ENCODE measurements around the gene RNFT2.
A peak's percentile ranks its signal among the peaks of the same experiment; 100 is the strongest.
"Not testable (repeated sequence)": the region's sequence is repeated elsewhere in the genome, so short reads cannot be mapped to it uniquely, and the experiment has no call there.

RNFT2 gene

DNA sequence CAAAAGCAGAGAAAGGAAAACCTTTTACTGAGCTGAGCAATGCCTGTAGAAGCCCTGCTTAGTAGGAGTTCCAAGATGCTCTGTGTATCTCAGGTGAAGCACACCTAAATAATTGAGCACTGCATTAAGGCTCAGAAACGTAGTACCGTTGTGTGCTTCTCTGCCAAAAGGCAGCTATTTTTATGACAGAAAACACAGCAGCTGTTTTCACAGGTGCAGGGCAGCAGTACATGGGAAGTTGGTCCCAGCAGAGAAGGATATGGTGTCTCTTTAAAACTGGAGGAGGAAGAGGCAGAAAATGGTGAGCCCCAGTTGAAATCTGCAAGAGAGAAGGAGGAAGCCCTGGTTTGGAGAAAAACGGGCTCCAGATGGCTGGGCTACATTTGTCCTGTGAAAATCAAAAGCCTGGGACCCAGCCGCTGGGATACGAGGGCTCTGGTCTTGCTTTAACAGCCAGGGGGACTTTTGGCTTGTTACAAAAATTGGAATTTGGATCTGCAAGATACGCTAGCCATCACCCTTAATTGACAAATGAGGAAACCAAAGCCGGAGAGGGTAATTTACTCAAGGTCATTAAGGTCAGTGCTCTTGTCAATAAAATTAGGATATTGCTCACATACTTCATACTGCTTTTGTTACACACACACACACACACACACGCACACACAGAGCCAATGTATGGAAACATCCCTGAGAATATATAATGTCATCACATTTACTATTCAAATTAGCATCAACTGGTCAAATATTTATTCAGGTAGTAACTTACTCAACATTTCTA is 27.6 kb upstream of the RNFT2 start:
- no peak for DNase-seq

DNA sequence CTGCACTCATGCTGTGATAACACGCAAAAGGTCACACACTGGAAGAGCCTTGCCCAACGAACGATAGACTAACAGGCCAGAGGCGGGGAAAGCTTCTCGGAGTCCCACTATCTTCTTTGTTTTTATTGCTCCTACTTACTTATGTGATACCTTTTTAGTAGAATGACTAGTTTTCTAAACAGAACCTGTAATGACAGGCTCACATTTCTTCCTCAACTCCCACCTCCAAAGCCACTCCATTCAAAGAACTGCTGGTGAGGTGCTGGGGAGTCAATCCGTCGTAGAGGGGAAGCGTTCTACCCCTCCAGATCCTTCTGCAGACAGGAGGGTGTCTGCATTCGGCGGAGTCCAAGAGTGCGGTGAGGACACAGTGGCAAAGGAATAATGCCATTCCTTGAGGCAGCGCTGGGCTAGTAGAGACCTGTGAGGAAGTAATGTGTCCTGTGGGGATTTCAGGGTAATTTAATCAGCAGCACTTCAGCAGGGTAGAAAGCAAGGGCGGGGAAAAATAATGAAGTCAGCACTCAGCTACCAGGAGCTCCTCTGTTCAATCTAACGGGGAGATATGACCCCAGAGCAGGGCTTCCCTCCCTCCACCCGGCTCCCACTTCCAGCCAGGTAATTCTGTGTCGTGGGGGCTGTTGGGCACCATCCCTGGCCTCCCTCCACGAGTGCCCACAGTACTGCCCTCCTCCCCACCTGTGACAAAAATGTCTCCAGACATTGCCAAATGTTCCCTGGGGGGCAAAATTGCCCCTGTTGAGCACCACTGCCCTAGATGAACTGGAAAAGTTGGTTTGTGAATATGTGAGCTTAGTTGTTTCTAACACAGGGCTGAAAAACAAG is 25.4 kb upstream of the RNFT2 start:
- no peak for DNase-seq

DNA sequence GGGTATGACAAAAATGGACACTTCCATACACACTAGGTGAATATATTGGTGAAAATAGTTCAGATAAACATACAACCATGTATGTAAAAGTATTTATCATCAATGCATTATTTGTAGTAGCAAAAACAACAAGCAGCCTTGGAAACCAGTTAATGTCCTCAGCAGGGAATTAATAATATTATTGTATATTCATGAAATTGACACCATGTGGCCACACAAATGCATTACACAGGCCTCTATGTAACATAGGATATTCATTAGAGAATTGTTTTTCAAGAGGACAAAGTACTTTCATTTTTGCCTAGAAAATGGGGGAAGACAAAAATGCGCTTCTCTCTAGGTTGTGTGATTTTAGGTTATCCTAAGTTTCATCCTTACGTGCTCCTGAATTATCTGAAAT is 24.6 kb upstream of the RNFT2 start:
- DNase-seq: no peak

DNA sequence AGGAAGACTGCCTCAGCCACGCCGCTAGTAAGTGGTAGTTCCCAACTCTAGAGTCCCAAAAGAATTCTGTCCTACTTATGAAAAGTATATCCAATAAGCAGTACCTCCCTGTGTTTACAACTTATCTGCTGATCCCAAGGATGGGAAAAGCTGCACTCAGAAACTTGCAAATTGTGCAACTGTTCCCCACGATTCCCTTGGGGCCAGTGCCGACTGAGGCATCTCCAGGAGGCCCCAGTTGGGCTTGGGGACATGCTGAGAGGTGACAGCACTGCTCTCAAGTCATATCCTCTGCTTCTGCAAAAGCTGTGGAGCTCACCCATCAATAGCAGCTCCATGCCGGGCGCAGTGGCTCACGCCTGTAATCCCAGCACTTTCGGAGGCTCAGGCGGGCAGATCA is 23.9 kb upstream of the RNFT2 start:
- DNase-seq: no peak

DNA sequence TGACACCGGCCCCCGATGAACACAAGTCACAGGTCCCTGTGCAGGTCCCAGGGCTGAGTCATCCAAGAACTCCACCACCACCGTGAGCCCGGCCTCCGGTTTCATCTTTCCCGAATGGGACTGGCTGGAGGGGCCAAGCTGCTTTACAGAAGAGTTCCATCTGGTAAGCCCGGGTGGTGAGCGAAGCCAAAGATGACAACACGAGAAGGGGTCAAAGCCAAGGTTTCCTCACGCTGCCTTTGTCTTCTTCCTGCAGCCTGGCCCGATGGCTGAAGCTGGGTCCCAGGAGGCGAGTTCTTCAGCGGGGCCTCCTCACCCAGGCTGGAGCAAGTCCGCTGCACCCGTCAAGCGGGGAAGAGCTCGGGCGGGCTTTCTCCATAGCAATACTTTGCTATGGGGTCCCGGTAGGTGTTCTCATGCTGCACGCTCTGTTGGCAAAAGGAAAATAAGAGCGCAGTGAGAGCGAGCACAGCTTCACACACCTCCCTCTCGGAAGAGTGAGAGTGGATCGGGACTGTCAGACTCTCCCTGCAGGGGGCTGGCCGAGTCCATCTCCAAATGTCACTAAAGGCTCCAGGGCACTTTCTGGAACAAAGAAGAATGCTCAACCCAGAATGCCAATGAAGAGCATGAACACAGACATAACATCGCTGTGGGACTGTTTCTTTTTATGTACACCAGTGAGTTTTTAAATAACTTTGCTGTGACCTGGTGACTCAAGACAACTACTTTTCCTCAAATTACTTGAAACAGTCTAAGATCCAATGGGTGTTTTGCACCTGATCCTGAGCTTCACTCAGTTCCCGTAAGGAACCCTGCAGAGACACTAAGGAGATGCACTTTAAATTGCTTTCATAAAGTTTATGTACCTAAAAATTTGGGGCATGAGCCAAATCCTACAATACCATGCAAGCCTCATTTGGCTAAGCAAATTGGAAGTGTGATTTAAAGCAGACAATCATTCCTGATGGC is 20.4 kb upstream of the RNFT2 start:
- DNase-seq: no peak

DNA sequence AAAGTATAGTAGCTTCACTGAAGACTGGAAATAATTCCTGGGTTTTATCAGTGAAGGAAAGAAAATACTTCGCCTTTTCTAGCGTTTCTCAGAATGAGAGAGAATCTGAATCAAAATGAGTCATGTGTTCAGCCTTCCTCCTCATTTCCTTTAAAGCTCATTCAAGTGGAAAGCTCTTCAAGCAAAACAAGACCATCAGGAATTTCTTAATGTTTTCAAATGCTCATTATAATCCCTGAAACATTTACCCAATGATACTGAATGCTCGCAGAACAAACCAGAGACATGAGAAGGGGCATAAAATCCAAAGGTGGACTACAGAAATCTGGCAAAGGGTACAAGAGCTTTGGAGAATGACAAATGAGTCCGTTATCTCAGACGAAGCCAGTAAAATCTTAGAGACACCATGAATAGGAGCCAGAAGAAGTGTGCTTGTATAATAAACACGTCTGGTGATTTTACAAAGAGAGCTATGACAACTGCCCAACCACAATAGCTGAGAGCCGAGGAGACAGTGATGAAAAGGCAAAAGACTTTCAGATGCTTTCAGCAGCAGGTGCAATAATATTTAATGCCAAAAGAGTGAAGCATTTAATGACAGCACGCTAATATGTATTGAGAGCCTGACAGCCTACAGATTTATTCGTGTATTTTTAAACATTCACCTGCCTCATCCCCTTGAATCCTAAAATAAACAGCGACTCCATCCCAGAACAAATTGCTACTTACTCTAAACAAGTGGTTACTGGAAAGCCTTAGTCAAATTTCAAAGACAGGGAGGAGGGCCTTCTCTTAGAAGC is 19.3 kb upstream of the RNFT2 start:
- DNase-seq: no peak

DNA sequence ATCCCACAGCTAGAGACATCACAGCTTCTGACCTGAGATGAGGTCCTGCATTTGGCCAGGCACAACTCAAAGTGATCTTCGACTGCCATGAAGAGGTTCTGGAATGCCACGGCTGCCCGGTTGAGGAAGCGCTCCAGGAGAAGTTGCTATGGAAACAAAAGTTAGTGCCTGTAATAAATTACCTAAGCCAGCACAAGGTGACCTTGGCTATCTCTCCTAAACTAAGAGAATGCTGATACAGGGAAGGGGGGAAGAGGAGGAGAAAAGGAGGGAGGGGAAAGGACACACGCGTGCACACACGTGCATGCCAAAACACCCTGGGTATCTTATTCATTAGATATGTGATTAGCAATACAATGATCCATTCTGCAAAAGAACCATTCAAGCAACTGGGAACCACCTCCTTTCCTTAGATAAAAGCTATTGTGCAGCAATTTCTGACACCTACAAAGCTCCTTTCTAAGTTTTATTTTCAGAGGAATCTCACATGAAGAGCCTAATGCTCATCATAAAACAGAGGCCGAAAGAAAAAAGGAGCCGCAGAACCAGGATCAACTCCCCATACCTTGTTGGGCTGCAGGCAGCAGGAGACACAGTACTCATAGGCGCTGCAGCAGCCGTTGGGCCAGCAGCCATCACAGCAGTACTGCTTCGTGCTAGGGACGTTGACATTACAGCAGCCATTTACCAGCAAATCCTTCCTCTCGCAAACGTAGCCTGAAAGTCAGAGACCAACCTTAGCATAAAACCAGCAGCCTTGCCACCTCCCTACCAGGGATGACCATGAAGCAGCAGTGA is 18.2 kb upstream of the RNFT2 start:
- DNase-seq: no peak

DNA sequence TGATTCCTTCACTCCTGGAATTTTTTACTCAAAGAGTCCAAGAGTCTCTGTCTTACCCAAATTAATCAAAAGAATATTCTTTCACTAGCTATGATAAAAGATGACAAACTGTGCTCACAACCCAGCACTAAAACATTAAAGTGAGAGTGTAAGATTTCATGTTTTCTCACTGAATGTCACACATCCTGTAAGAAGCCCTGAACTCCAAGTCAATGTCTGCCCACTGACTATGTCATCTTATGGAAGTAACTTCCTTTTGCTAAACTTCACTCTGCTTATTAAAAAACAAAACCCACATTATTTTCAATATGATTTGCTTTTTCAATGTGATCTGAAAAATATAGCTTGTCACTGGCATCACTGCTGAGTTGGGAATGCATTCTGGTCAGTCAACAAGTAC is 15.9 kb upstream of the RNFT2 start:
- no peak for DNase-seq

DNA sequence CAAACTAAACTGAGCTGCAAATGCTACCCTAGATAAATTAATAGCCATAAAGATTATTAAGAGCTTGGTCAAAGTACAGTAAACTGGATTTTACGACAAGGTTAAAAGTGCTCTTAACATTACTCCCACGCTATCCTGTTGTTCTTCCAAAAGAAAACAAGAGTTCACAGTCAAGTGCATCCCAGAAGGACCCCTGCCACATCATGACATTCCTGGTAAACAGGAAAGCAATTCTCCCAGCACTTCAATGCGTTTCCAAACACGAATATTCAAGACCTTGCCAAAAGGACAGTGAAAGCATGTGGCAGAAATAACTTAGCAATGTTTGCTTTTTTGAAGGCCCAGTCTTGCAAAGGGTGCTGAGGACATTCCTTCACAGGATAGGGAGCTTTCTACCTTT is 11.4 kb upstream of the RNFT2 start:
- DNase-seq: no peak

DNA sequence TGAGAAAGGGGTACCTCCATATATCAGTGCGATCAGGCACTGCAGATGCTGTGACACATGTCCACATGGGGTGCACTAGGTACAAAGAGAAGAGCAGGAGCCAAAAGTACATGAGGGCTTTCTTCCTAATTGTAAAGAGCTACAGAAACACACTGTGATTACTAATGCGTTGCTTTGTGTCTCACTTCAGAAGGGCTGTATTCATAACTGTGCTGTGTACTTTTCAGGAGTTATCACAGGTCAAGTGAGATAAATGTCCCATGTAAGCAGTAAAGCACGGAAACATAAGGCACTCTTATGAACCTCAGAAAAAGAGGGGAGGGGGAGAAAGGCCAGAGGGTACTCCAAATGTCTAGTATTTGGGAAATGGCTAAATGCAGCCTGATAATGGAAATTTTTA is 10.9 kb upstream of the RNFT2 start:
- no peak for DNase-seq

DNA sequence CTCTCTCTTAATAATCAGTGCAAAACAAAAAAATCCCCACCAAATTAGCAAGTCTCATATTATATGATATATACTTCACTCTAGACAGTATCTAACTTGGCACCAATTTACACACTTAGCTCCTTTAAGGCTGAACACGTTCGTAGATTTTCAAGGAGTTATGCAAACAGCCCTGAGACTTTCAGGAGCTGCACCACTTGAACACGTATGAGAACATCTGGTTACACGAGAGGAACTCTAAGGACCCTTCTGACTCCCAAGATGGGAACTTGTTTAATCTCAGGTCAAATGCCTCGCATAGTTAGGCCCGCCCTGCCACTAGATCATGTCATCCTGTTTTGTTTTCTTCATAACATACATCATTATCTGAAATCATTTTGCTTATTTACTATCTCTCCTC is 10.2 kb upstream of the RNFT2 start:
- DNase-seq: no peak

DNA sequence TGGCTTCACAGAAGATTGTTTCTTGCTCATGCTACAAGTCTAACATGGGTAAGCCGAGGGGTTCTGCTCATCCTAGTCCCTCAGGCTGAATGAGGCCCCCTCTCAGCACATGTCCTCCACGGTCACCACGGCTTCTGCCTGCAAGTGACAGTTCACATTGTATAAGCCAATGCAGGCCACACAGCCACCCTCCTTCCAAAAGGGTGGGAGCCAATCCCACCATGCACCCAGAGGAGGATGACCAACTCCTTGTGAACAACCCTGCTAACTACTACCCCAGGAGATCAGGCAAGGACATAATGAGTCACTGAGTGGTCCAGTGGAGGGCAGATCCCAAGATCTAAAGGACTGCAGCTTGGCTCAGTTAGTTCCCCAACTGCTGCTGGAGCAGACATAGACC is 6.3 kb upstream of the RNFT2 start:
- no peak for DNase-seq

DNA sequence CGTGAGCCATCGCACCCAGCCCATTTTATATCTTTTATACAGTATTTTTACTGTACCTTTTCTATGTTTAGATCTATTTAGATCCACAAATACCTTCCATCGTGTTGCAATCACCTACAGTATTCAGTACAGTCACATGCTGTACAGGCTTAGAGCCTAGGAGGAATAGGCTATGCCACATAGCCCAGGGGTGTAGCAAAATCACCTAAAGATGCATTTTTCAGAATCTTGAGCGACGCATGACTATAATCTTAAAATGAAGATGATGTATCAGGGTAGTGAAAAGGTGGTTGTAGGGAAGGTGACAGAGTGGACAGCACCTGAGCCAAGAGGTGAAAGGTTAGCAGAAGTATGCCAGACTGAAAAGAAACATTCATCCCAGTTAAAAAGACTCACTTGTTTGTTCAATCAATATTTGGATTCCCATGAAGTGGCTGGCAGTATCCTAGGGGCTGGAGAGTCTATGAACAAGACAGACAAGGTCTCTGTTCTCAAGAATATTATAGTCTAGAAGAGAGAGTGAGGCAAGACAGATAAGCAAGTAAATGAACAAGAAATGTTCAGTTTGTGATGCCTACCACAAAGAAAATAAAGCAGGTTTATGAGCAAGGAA is 3.9 kb upstream of the RNFT2 start:
- DNase-seq: no peak

DNA sequence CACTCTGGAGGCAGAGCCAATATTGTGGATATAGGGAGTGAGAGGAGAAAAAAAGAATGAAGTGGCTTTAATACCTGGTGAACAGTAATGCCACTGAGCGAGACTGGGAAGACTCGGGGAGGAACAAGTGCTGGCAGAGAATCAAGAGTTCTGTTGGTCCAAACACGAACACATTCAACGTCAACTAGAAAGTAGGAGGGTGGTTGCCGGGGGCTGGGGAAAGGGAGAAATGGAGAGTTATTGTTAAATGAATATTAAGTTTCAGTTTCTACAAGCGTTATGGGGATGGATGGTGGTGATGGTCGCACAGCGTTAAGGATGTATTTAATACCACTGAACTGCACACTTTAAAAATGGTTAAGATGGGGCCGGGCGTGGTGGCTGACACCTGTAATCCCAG is 3.0 kb upstream of the RNFT2 start:
- no peak for DNase-seq

DNA sequence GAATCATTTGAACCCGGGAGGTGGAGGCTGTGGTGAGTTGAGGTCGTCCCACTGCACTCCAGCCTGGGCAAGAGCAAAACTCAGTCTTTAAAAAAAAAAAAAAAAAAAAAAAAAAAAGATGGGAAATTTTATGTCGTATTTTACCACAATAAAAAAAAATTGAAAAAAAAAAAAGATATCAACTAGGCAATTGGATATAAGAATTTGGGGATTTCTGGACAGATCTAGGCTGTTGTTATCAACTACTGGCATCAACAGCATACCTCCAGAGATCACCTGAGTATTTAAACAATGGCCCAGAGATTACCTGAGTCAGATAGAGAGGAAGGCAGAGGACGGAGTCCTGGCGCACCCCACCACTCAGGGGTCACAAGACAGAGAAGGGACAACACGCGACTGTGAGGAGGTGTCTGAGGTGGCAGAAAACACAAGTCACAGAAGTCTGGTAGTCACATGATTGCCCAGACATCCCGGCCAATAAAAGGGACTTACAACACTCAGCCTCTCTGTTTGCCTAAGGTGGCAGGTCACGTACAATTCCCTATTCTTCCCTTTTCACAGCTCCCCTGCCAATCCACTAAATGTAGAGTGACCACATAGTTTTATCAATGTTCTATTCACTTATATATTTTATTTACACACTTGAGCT is 2.0 kb upstream of the RNFT2 start:
- DNase-seq: no peak

DNA sequence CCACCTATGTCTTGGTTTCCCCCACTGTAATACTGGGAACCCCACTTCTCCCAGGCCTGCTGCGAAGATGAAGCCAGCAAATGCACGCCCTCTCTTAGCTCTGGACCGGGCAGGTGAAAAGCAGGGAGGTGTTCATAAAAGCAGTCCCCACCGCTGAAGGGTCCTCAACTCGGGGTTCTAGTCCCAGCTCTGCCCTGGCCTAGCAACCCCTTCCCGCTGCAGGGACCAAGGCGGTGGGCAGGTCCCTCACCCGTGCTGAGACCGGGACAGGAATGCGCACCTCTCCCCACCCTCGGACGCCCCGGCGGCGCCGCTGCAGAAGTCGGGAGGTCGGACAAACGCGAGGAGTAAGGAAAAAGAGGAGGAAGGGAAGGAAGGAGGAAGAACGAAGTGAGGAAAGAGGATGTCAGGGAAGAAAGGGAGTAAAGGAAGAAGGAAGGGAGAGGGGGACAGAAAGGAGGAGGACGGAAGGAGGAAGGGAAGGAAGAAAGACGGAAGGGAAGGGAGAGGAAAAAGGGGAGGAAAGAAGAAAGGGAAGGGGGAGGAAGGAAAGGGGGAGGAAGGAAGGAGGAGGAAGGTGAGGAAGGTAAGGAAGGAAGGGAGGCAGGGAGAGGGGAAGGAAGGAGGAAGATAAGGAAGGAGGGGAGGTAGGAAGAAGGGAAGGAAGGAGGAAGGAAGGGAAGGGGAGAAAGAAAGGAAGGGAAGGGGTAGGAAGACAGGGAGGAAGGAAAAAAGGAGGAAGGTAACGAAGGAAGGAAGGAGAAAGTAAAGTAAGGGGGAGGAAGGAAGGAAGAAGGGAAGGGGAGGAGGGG is 947 bp upstream of the RNFT2 start:
- DNase-seq: peak; percentile 13

DNA sequence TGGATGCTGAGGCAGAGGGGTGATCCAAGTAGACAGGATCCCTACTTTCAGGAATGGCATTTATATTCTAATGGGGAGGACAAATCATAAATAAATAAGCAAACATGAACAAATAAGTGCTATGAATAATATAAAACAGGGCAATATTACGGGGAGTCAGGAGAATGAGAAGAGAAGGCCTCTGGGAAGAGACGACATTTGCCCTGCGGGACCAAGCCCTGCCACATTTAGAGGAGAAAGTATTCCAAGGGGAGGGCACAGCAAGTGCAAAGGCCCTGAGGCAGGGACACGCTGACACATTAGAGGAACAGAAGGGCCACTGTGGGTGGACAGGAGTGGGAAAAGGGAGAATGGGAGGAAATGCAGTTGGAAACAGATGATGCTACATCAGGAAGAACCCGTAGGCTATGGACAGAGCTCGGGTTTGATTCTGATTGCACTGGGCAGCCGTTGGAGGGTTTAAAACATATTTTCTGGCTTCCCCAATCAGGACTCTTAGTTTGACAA is 1.3 kb downstream of the RNFT2 start:
- DNase-seq: no peak

DNA sequence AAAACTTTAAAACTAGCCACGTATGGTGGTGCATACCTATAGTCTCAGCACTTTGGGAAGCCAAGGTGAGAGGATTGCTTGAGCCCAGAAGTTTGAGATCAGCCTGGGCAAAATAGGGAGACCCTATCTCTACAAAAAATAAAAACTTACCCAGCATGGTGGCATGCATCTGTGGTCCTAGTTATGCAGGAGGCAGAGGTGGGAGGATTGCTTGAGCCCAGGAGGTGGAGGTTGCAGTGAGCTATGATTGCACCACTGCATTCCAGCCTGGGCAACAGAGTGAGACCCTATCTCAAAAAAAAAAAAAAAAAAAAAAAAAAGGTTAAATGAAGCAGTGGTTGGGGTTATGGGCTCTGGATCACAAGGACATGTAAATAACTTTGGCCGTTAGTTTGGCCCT is 4.7 kb downstream of the RNFT2 start:
- DNase-seq: not testable (repeated sequence)

DNA sequence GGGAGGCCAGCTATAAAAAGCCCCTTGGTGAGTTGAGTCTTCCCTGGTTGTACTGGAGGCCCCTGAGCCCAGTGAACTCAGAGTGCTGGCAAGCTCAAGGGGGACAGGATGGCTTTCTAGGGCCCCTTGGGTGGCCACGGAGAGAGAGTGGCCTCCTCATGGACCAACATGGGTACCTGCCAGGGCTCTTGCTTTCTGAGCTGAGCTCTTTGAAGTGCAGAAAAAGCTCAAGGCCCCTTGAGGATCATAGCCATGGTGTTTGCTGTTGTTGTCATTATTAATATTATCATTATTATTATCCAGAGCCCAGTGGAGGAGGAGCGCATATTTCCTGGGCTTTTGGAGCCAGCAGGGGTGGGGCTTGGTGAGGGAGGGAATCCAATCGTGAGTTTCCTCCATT is 6.7 kb downstream of the RNFT2 start:
- no peak for DNase-seq

Data from CD4-positive, alpha-beta T cell treated with Interleukin-17A for 4 hours (primary cell).